Activated T-helper 1 cell treated with anti-CD3 and anti-CD28 coated beads, Interleukin-12 subunit alpha, Interleukin-12 subunit beta, Interleukin-2, Interleukin-4 antibody, amounts not matched to agents 30 ng/mL and 10 ng/mL and 1 ng/mL, durations not matched to agents 14 hours and 24 hours and 36 hours (primary cell): ENCODE data around the gene H6PD. TPM values are rescaled to one million over a fixed set of nuclear protein-coding genes. Genes with fewer than 3 reads are reported as not detected.

Experiments used
- DNase-seq: peaks from one replicate; pipeline ENCODE4 v3.0.0; 2021; ENCODE audit warnings: low spot score
- H3K27ac Mint-ChIP-seq: one replicate; pipeline ENCODE4 v1.8.0; 2021; ENCODE audit warnings: mild to moderate bottlenecking, mixed read lengths
- H3K27me3 Mint-ChIP-seq: one replicate; pipeline ENCODE4 v1.8.0; 2022; ENCODE audit warnings: mild to moderate bottlenecking, moderate library complexity, mixed read lengths; ENCODE audit not compliant: insufficient read depth
- H3K36me3 Mint-ChIP-seq: one replicate; pipeline ENCODE4 v1.8.0; 2021; ENCODE audit warnings: low read depth, mixed read lengths
- H3K4me1 Mint-ChIP-seq: one replicate; pipeline ENCODE4 v1.8.0; 2021; ENCODE audit warnings: low read depth, mixed read lengths
- H3K4me3 Mint-ChIP-seq: one replicate; pipeline ENCODE4 v1.8.0; 2021; ENCODE audit warnings: mild to moderate bottlenecking, moderate library complexity, mixed read lengths
- H3K9me3 Mint-ChIP-seq: one replicate; pipeline ENCODE4 v1.8.0; 2021; ENCODE audit warnings: mixed read lengths
- intact Hi-C: fragments of 100-400 bp; cut with micrococcal nuclease; formaldehyde crosslinking; loops from one replicate; pipeline ENCODE4 v1.15.1; 2024
- total RNA-seq: library from RNA; stranded (reverse); gene quantifications from 2 replicates; pipeline ENCODE4 v1.2.3, GENCODE V29; 2022

The H6PD gene
- total RNA-seq, 1 donor from 2014 or later = 15.7 TPM

DNA sequence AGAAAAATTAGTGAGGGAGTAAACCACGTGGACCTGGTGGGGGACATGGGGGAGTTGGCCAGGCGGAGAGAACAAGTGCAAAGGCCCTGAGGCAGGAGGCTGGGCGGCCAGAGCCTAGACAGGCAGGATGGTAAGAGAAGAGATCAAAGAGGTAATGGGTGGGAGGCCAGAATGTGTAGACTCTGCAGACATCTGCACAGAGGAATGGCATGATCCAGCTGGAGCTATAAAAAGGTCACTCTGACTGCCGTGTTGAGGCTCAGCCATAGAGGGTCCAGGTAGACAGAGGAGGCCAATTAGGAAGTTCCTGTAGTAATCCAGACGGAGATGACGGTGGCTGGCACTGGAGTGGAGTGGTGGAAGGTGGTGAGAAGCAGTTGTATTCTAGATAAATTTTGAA lies 3.6 kb downstream of the H6PD start:
- peaks cover 58% of the 10 kb centered on the region for H3K4me1 Mint-ChIP-seq
- peaks cover 3% of the 10 kb centered on the region for H3K27me3 Mint-ChIP-seq
- H3K36me3 Mint-ChIP-seq = peaks cover 22% of the 10 kb centered on the region
- H3K9me3 Mint-ChIP-seq = no peaks in the 10 kb centered on the region
- intact Hi-C loops = loop anchor here (10.0 kb wide), 1 partner anchor 417 kb away; the partner anchor contains the start of gene PIK3CD
- peak overlapping the region; percentile 27 for H3K4me3 Mint-ChIP-seq
- no peak for DNase-seq
- peak overlapping the region; percentile 21 for H3K27ac Mint-ChIP-seq

- Mint-ChIP-seq H3K4me3 (peak overlapping the region; percentile 27), H3K27me3 (peaks cover 3% of the 10 kb centered on the region), H3K27ac (peak overlapping the region; percentile 21), H3K9me3 (no peaks in the 10 kb centered on the region), H3K36me3 (peaks cover 22% of the 10 kb centered on the region), H3K4me1 (peaks cover 62% of the 10 kb centered on the region)
- DNase-seq = no peak
- intact Hi-C loops = loop anchor here (10.0 kb wide), 1 partner anchor 416 kb away; the partner anchor contains the start of gene PIK3CD
These were observed 4.0 kb downstream of the H6PD start for GRCh38 chr1:9238550-9238949.

GRCh38 chr1:9239622-9240401 lies 5.2 kb downstream of the H6PD start:
- no peaks in the 10 kb centered on the region for H3K27me3 Mint-ChIP-seq
- peak; percentile 57 for DNase-seq
- H3K9me3 Mint-ChIP-seq = no peaks in the 10 kb centered on the region
- H3K27ac Mint-ChIP-seq = peak overlapping the region; percentile 78
- H3K4me3 Mint-ChIP-seq = peak overlapping the region; percentile 74
- H3K36me3 Mint-ChIP-seq = peaks cover 24% of the 10 kb centered on the region
- peaks cover 70% of the 10 kb centered on the region for H3K4me1 Mint-ChIP-seq
- intact Hi-C loops = loop anchor here (10.0 kb wide), 1 partner anchor 415 kb away; the partner anchor contains the start of gene PIK3CD

- Mint-ChIP-seq H3K4me1 (peaks cover 79% of the 10 kb centered on the region), H3K36me3 (peaks cover 30% of the 10 kb centered on the region), H3K27ac (no peak overlapping the region), H3K4me3 (no peak overlapping the region), H3K27me3 (no peaks in the 10 kb centered on the region), H3K9me3 (no peaks in the 10 kb centered on the region)
- intact Hi-C loops = no loop called here
- no peak for DNase-seq
These were observed 6.6 kb downstream of the H6PD start for GRCh38 chr1:9240914-9241820.

- H3K27ac Mint-ChIP-seq = no peak overlapping the region
- no peak for DNase-seq
- H3K36me3 Mint-ChIP-seq = peaks cover 29% of the 10 kb centered on the region
- no peak overlapping the region for H3K4me3 Mint-ChIP-seq
- no peaks in the 10 kb centered on the region for H3K27me3 Mint-ChIP-seq
- peaks cover 82% of the 10 kb centered on the region for H3K4me1 Mint-ChIP-seq
- intact Hi-C loops = no loop called here
- no peaks in the 10 kb centered on the region for H3K9me3 Mint-ChIP-seq
These were observed 7.3 kb downstream of the H6PD start for GRCh38 chr1:9241891-9242290.

DNA sequence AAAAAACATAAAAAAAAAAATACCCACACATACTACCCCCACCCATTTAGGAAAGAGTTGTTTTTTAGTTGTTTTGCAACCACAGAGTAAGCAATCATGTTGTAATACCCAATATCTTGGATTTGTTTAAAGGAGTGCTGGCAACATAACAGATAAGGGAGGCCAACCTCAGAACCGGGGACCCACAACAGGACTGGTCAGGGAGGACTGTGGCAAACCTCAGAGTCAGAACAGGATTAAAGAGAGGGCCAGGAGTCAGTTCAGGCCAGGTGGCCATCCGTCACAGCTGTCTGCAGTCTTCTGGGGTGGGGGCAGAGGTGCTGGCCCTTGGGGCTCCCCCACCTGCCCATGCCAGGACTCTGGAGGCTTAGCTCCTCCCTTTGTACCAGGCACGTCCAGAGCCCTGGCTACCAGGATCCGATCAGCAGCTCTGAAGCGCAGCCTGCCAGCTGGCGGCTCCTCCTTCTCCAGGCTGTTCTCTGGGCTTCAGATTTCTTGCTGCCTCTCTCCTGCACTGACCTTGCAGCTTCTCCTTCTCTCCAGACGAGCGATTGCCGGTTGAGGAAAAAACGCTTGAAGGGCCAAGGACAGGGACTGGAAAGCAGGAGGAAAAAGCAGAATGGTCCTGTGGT lies 7.9 kb downstream of the H6PD start:
- DNase-seq = no peak
- H3K4me3 Mint-ChIP-seq = no peak overlapping the region
- peaks cover 29% of the 10 kb centered on the region for H3K36me3 Mint-ChIP-seq
- H3K27ac Mint-ChIP-seq = no peak overlapping the region
- intact Hi-C loops = no loop called here
- no peaks in the 10 kb centered on the region for H3K27me3 Mint-ChIP-seq
- peaks cover 79% of the 10 kb centered on the region for H3K4me1 Mint-ChIP-seq
- no peaks in the 10 kb centered on the region for H3K9me3 Mint-ChIP-seq

GRCh38 chr1:9243066-9243739 lies 8.6 kb downstream of the H6PD start:
- no peak overlapping the region for H3K4me3 Mint-ChIP-seq
- H3K27ac Mint-ChIP-seq = no peak overlapping the region
- H3K4me1 Mint-ChIP-seq = peaks cover 72% of the 10 kb centered on the region
- DNase-seq = no peak
- no peaks in the 10 kb centered on the region for H3K27me3 Mint-ChIP-seq
- H3K36me3 Mint-ChIP-seq = peaks cover 28% of the 10 kb centered on the region
- intact Hi-C loops = no loop called here
- H3K9me3 Mint-ChIP-seq = no peaks in the 10 kb centered on the region

DNA sequence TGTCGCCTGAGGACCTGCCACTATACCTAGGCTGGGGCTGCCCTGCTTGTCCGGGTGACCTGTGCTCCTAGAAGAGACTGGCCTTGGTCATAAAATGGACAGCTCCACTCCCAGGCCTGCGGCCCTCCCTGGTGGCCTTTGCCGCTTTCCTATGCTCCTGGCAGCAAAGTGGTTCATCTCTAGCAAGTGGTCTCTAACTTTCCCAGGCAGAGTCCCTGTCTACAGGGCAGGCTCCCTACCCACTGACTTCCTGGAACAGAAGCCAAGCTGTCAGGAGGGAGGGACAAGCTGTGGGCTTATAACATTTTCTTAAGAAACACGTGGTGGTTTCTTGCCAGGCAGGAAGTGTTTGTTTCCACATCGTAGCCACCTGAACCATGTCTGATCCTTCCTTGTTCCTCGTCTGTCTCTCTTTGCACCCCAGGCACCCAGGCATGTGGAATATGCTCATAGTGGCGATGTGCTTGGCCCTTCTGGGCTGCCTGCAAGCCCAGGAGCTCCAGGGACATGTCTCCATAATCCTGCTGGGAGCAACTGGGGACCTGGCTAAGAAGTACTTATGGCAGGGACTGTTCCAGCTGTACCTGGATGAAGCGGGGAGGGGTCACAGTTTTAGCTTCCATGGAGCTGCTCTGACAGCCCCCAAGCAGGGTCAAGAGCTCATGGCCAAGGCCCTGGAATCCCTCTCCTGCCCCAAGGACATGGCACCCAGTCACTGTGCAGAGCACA lies 10.1 kb downstream of the H6PD start:
- Mint-ChIP-seq H3K9me3 (no peaks in the 10 kb centered on the region), H3K27ac (peak overlapping the region; percentile 89), H3K4me1 (peaks cover 62% of the 10 kb centered on the region), H3K36me3 (peaks cover 27% of the 10 kb centered on the region), H3K27me3 (no peaks in the 10 kb centered on the region), H3K4me3 (no peak overlapping the region)
- intact Hi-C loops = no loop called here
- DNase-seq = no peak

DNA sequence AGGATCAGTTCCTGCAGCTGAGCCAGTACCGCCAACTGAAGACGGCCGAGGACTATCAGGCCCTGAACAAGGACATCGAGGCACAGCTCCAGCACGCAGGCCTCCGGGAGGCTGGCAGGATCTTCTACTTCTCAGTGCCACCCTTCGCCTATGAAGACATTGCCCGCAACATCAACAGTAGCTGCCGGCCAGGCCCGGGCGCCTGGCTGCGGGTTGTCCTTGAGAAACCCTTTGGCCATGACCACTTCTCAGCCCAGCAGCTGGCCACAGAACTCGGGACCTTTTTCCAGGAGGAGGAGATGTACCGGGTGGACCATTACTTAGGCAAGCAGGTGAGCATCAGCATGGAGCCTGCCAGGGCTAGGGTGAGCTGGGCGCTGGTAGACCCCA lies 10.7 kb downstream of the H6PD start:
- H3K4me3 Mint-ChIP-seq = no peak overlapping the region
- H3K36me3 Mint-ChIP-seq = peaks cover 24% of the 10 kb centered on the region
- H3K27me3 Mint-ChIP-seq = no peaks in the 10 kb centered on the region
- no peak overlapping the region for H3K27ac Mint-ChIP-seq
- H3K4me1 Mint-ChIP-seq = peaks cover 57% of the 10 kb centered on the region
- H3K9me3 Mint-ChIP-seq = no peaks in the 10 kb centered on the region
- intact Hi-C loops = no loop called here
- DNase-seq = no peak

- H3K27ac Mint-ChIP-seq = no peak overlapping the region
- DNase-seq = no peak
- H3K4me3 Mint-ChIP-seq = peak overlapping the region; percentile 22
- no peaks in the 10 kb centered on the region for H3K9me3 Mint-ChIP-seq
- peaks cover 52% of the 10 kb centered on the region for H3K4me1 Mint-ChIP-seq
- peaks cover 21% of the 10 kb centered on the region for H3K36me3 Mint-ChIP-seq
- intact Hi-C loops = no loop called here
- no peaks in the 10 kb centered on the region for H3K27me3 Mint-ChIP-seq
These were observed 11.1 kb downstream of the H6PD start for GRCh38 chr1:9245661-9246060.

- Mint-ChIP-seq H3K9me3 (no peaks in the 10 kb centered on the region), H3K27ac (no peak overlapping the region), H3K4me1 (peaks cover 50% of the 10 kb centered on the region), H3K36me3 (peaks cover 21% of the 10 kb centered on the region), H3K27me3 (no peaks in the 10 kb centered on the region), H3K4me3 (peak overlapping the region; percentile 22)
- no peak for DNase-seq
- intact Hi-C loops = no loop called here
These were observed 11.6 kb downstream of the H6PD start for GRCh38 chr1:9246215-9246614.
